ENCODE data around the gene NCKAP5. TPM values are rescaled to one million over a fixed set of nuclear protein-coding genes. Genes with fewer than 3 reads are reported as not detected.

NCKAP5 gene
- total and polyA plus RNA-seq, 2 of the 13 experiments (the other 11 are each of a cell fraction or from before 2014, with no cell fraction given): 0.01 TPM; not detected in 1

- FAIRE-seq: no peak
- H2AFZ ChIP-seq (ENCODE audit: low read length): no peak overlapping the region
- H3K27ac ChIP-seq (ENCODE audit: extremely low read length, insufficient read depth, low read length): no peak overlapping the region
- no peak overlapping the region for H3K9ac ChIP-seq (ENCODE audit: insufficient read depth, low read depth, low read length)
- H3K36me3 ChIP-seq (replicated peaks in 1 of 2; ENCODE audit: control insufficient read depth in 1 of 2, insufficient read depth in 2 of 2, low read length in 2 of 2): no peaks in the 10 kb centered on the region
- ChIA-PET POLR2A (no interaction called here), CTCF (ENCODE audit: low intra/inter-chr PET ratio, low total read pairs) (no interaction called here)
- intact Hi-C loops (cut with micrococcal nuclease; ENCODE audit: unreplicated experiment): no loop called here
- H3K4me1 ChIP-seq (ENCODE audit: insufficient read depth, low read length): peaks cover 9% of the 10 kb centered on the region
- peak; percentile 46 for DNase-seq (ENCODE audit: low spot score)
- BruUV-seq (replicated peaks): no TSS peak
- H4K20me1 ChIP-seq (ENCODE audit: insufficient read depth, low read length): no peaks in the 10 kb centered on the region
- H3K79me2 ChIP-seq (ENCODE audit: insufficient read depth, low read length): no peaks in the 10 kb centered on the region
- peak; percentile 99 for ATAC-seq
- H3K9me3 ChIP-seq (ENCODE audit: low read length): peaks cover 1% of the 10 kb centered on the region; the same call in 1 of the 2 replicates
- H3K4me3 ChIP-seq (replicated peaks in 1 of 3; ENCODE audit: insufficient read depth in 1 of 3, low read depth in 2 of 3, low read length in 3 of 3): no peak overlapping the region
- in situ Hi-C loops (cut with HindIII; ENCODE audit: extremely low pct_ligation_motif_present, low pct_unique_long_range_greater_than_20kb): no loop called here
- H3K4me2 ChIP-seq (ENCODE audit: low read depth, low read length): peak overlapping the region; percentile 8; the same call in 1 of the 2 replicates
- 0% methylated on average over 5 of the region's 5 CpGs for WGBS (ENCODE audit: low lambda C conversion rate)
- H3K27me3 ChIP-seq (ENCODE audit: control insufficient read depth in 1 of 2, insufficient read depth in 2 of 2, low read length in 2 of 2): no peaks in the 10 kb centered on the region
- peak; percentile 10; the same call in 1 of the 2 replicates for TF ChIP-seq ZNF331 (CRISPR knock-in tag; IDR thresholded peaks at IDR 0.05)
- TF ChIP-seq ZNF644 (CRISPR knock-in tag; IDR thresholded peaks at IDR 0.05; ENCODE audit: low read depth): 0 out of 2 replicates have a peak, but pooled peaks have one; percentile 7
- peak; percentile 27; the same call in 1 of the 2 replicates for TF ChIP-seq FOXO1 (CRISPR knock-in tag; IDR thresholded peaks at IDR 0.05)
- peak; percentile 28; the same call in 1 of the 2 replicates for TF ChIP-seq HDAC1 (CRISPR knock-in tag; IDR thresholded peaks at IDR 0.05)
- peak; percentile 95 for TF ChIP-seq SALL1 (CRISPR knock-in tag; IDR thresholded peaks at IDR 0.05)
- no peak for TF ChIP-seq SOX6 (IDR thresholded peaks at IDR 0.05)
- TF ChIP-seq SOX6 (CRISPR knock-in tag; IDR thresholded peaks at IDR 0.05): peak; percentile 64
- no peak for TF ChIP-seq NONO (IDR thresholded peaks at IDR 0.05)
- TF ChIP-seq NONO (CRISPR knock-in tag; conservative IDR thresholded peaks at IDR 0.05): 0 out of 2 replicates have a peak, but pooled peaks have one; percentile 18
- TF ChIP-seq ZBTB7A (CRISPR knock-in tag; IDR thresholded peaks at IDR 0.05): peak; percentile 48; the same call in 1 of the 2 replicates
- 0 out of 2 replicates have a peak, but pooled peaks have one; percentile 33 for TF ChIP-seq ZSCAN25 (CRISPR knock-in tag; IDR thresholded peaks at IDR 0.05)
- TF ChIP-seq NR3C1 (CRISPR knock-in tag; IDR thresholded peaks at IDR 0.05): no peak
- peak; percentile 65 for TF ChIP-seq MAX (IDR thresholded peaks at IDR 0.05)
- TF ChIP-seq HOMEZ (CRISPR knock-in tag; IDR thresholded peaks at IDR 0.05; ENCODE audit: low read depth): peak; percentile 52; the same call in 1 of the 2 replicates
- peak; percentile 46; the same call in 1 of the 2 replicates for TF ChIP-seq ZNF317 (CRISPR knock-in tag; IDR thresholded peaks at IDR 0.05)
- 0 out of 2 replicates have a peak, but pooled peaks have one; percentile 34 for TF ChIP-seq ZNF431 (CRISPR knock-in tag; IDR thresholded peaks at IDR 0.05; ENCODE audit: borderline replicate concordance, low read depth)
- TF ChIP-seq NR2F6 (IDR thresholded peaks at IDR 0.05): 0 out of 2 replicates have a peak, but pooled peaks have one; percentile 32
- TF ChIP-seq NR2F6 (CRISPR knock-in tag; IDR thresholded peaks at IDR 0.05): peak; percentile 10; the same call in 1 of the 2 replicates
- no peak for TF ChIP-seq DBP (CRISPR knock-in tag; IDR thresholded peaks at IDR 0.05; ENCODE audit: not compliant biosample characterization)
- TF ChIP-seq ZMYM4 (CRISPR knock-in tag; IDR thresholded peaks at IDR 0.05): peak; percentile 91
- peak; percentile 70 for TF ChIP-seq NR2F2 (IDR thresholded peaks at IDR 0.05; ENCODE audit: borderline replicate concordance, low read depth)
- no peak for TF ChIP-seq ZNF225 (CRISPR knock-in tag; IDR thresholded peaks at IDR 0.05)
- TF ChIP-seq HNF4A (CRISPR knock-in tag; IDR thresholded peaks at IDR 0.05): peak; percentile 94
- TF ChIP-seq ZNF615 (CRISPR knock-in tag; IDR thresholded peaks at IDR 0.05; ENCODE audit: borderline replicate concordance): no peak
These were observed 708.7 kb downstream of the NCKAP5 start for GRCh38 chr2:132859590-132859989.

Data from HepG2 (cell line).